Measurements from ENCODE around the gene TMEM252.

GRCh38 chr9:68498816-68499215, 41.9 kb downstream of the TMEM252 start:
- TF ChIP-seq EZH2phosphoT487 (IDR thresholded peaks at IDR 0.05; ENCODE audit: borderline replicate concordance, low read depth, low read length) (no peak), CTCF (conservative IDR thresholded peaks at IDR 0.05; ENCODE audit: low read length) (no peak)
